Measurements from ENCODE around the gene SEC22A.

Gene SEC22A

GRCh38 chr3:123281406-123281805, 79.7 kb downstream of the SEC22A start:
- no peak for DNase-seq (ENCODE audit: low read depth)
- TF ChIP-seq CTCF (IDR thresholded peaks at IDR 0.05; ENCODE audit: insufficient read depth, low read depth, low read length, missing control alignments), result no peak
- H3K4me3 ChIP-seq (ENCODE audit: low read length), result no peak overlapping the region

GRCh38 chr3:123281929-123282328, 80.2 kb downstream of the SEC22A start:
- no peak overlapping the region for H3K4me3 ChIP-seq (ENCODE audit: low read length)
- no peak for DNase-seq (ENCODE audit: low read depth)
- TF ChIP-seq CTCF (IDR thresholded peaks at IDR 0.05; ENCODE audit: insufficient read depth, low read depth, low read length, missing control alignments), result no peak

- no peak for DNase-seq (ENCODE audit: low read depth)
- TF ChIP-seq CTCF (IDR thresholded peaks at IDR 0.05; ENCODE audit: insufficient read depth, low read depth, low read length, missing control alignments), result no peak
- no peak overlapping the region for H3K4me3 ChIP-seq (ENCODE audit: low read length)
Measured at GRCh38 chr3:123282461-123282860, 80.7 kb downstream of the SEC22A start.

GRCh38 chr3:123283074-123283473, 81.3 kb downstream of the SEC22A start:
- H3K4me3 ChIP-seq (ENCODE audit: low read length), result no peak overlapping the region
- TF ChIP-seq CTCF (IDR thresholded peaks at IDR 0.05; ENCODE audit: insufficient read depth, low read depth, low read length, missing control alignments), result no peak
- DNase-seq (ENCODE audit: low read depth), result no peak

GRCh38 chr3:123283657-123284398, 82.1 kb downstream of the SEC22A start:
- no peak overlapping the region for H3K4me3 ChIP-seq (ENCODE audit: low read length)
- no peak for TF ChIP-seq CTCF (IDR thresholded peaks at IDR 0.05; ENCODE audit: insufficient read depth, low read depth, low read length, missing control alignments)
- no peak for DNase-seq (ENCODE audit: low read depth)

GRCh38 chr3:123284399-123285010, 82.8 kb downstream of the SEC22A start:
- no peak overlapping the region for H3K4me3 ChIP-seq (ENCODE audit: low read length)
- DNase-seq (ENCODE audit: low read depth), result no peak
- no peak for TF ChIP-seq CTCF (IDR thresholded peaks at IDR 0.05; ENCODE audit: insufficient read depth, low read depth, low read length, missing control alignments)

- no peak for TF ChIP-seq CTCF (IDR thresholded peaks at IDR 0.05; ENCODE audit: insufficient read depth, low read depth, low read length, missing control alignments)
- H3K4me3 ChIP-seq (ENCODE audit: low read length), result no peak overlapping the region
- DNase-seq (ENCODE audit: low read depth), result peak; percentile 51
Measured at GRCh38 chr3:123285066-123285465, 83.3 kb downstream of the SEC22A start.

All from epithelial cell of esophagus (primary cell).